ENCODE measurements around the gene USP3.
A peak's percentile ranks its signal among the peaks of the same experiment; 100 is the strongest.

DNA sequence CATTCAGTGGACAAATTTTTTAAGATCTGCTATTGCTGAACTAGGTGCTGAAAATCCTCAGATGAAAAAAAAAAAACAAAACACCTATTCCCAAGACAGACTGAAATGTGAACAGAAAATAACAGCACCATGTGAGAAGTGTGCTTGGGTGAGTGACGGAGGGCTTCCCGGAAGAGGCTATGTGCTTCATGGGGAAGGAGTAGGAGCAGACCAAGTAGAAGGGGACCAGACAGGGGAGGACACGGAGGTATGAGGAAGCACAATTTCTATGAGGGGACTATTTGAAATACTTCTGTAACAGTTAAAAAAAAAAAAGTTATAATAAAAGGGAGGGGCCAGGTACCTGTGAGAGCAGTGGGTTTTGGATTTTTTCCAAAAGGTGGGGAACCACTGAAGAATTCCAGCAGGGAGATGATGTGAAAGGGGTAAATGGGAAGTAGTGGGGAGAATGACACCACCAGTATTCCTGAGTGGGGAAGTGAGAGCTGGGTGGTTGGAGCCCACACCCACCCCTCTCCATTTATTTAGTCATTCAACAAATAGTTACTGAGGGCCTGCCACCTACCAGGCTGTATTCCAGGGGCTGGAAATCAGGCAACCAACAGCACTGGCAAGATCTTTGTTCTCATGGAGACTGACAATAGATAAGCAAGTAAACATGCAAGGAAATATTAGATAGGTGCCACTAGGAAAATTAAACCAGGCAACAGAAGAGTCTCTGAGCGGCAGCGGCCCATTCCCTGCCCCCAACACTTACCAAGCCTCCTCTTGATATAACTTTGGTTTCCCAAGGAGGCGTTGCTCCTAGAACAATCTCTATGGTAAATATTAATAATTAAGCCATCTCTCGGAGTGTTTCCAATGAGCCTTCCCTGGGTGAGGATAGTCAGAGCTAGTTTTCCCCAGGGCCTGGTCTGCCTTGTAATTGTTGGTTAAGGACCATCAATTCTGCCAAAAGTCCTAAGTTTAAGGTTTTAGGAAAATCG is 3.8 kb upstream of the USP3 start:
- TF ChIP-seq FOXA1 (IDR thresholded peaks at IDR 0.05) (no peak), EGR1 (IDR thresholded peaks at IDR 0.05; ENCODE audit: low read depth in 2 of 2) (no peak), RAD21 (IDR thresholded peaks at IDR 0.05) (no peak), SP1 (IDR thresholded peaks at IDR 0.05) (no peak), RXRA (IDR thresholded peaks at IDR 0.05) (peak in 1 of 2 donors; percentile 20), HNF4G (IDR thresholded peaks at IDR 0.05) (no peak), NR2F2 (IDR thresholded peaks at IDR 0.05) (no peak), GABPA (IDR thresholded peaks at IDR 0.05 in 1 of 2, conservative IDR thresholded peaks at IDR 0.05 in 1 of 2) (no peak)
- TF ChIP-seq, protein P1, sequence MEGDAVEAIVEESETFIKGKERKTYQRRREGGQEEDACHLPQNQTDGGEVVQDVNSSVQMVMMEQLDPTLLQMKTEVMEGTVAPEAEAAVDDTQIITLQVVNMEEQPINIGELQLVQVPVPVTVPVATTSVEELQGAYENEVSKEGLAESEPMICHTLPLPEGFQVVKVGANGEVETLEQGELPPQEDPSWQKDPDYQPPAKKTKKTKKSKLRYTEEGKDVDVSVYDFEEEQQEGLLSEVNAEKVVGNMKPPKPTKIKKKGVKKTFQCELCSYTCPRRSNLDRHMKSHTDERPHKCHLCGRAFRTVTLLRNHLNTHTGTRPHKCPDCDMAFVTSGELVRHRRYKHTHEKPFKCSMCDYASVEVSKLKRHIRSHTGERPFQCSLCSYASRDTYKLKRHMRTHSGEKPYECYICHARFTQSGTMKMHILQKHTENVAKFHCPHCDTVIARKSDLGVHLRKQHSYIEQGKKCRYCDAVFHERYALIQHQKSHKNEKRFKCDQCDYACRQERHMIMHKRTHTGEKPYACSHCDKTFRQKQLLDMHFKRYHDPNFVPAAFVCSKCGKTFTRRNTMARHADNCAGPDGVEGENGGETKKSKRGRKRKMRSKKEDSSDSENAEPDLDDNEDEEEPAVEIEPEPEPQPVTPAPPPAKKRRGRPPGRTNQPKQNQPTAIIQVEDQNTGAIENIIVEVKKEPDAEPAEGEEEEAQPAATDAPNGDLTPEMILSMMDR (IDR thresholded peaks at IDR 0.05; ENCODE audit: low read depth, low read length, missing input control): no peak
- TF ChIP-seq, protein P2, sequence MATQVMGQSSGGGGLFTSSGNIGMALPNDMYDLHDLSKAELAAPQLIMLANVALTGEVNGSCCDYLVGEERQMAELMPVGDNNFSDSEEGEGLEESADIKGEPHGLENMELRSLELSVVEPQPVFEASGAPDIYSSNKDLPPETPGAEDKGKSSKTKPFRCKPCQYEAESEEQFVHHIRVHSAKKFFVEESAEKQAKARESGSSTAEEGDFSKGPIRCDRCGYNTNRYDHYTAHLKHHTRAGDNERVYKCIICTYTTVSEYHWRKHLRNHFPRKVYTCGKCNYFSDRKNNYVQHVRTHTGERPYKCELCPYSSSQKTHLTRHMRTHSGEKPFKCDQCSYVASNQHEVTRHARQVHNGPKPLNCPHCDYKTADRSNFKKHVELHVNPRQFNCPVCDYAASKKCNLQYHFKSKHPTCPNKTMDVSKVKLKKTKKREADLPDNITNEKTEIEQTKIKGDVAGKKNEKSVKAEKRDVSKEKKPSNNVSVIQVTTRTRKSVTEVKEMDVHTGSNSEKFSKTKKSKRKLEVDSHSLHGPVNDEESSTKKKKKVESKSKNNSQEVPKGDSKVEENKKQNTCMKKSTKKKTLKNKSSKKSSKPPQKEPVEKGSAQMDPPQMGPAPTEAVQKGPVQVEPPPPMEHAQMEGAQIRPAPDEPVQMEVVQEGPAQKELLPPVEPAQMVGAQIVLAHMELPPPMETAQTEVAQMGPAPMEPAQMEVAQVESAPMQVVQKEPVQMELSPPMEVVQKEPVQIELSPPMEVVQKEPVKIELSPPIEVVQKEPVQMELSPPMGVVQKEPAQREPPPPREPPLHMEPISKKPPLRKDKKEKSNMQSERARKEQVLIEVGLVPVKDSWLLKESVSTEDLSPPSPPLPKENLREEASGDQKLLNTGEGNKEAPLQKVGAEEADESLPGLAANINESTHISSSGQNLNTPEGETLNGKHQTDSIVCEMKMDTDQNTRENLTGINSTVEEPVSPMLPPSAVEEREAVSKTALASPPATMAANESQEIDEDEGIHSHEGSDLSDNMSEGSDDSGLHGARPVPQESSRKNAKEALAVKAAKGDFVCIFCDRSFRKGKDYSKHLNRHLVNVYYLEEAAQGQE (IDR thresholded peaks at IDR 0.05): no peak
- TF ChIP-seq, protein P3, sequence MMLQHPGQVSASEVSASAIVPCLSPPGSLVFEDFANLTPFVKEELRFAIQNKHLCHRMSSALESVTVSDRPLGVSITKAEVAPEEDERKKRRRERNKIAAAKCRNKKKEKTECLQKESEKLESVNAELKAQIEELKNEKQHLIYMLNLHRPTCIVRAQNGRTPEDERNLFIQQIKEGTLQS (IDR thresholded peaks at IDR 0.05): no peak
- TF ChIP-seq, protein P4, sequence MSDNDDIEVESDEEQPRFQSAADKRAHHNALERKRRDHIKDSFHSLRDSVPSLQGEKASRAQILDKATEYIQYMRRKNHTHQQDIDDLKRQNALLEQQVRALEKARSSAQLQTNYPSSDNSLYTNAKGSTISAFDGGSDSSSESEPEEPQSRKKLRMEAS (IDR thresholded peaks at IDR 0.05): peak; percentile 32
- TF ChIP-seq, protein P5, sequence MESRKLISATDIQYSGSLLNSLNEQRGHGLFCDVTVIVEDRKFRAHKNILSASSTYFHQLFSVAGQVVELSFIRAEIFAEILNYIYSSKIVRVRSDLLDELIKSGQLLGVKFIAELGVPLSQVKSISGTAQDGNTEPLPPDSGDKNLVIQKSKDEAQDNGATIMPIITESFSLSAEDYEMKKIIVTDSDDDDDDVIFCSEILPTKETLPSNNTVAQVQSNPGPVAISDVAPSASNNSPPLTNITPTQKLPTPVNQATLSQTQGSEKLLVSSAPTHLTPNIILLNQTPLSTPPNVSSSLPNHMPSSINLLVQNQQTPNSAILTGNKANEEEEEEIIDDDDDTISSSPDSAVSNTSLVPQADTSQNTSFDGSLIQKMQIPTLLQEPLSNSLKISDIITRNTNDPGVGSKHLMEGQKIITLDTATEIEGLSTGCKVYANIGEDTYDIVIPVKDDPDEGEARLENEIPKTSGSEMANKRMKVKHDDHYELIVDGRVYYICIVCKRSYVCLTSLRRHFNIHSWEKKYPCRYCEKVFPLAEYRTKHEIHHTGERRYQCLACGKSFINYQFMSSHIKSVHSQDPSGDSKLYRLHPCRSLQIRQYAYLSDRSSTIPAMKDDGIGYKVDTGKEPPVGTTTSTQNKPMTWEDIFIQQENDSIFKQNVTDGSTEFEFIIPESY (IDR thresholded peaks at IDR 0.05): no peak

Measured in liver (tissue), 3 donors.